ENCODE data around the gene SLC16A7.

Gene SLC16A7

GRCh38 chr12:59677857-59678256, 82.0 kb downstream of the SLC16A7 start:
- no peak for DNase-seq

- no peak for DNase-seq
Measured at GRCh38 chr12:59678759-59679411, 83.1 kb downstream of the SLC16A7 start.

GRCh38 chr12:59689776-59690175, 93.9 kb downstream of the SLC16A7 start:
- no peak for DNase-seq

- DNase-seq, result no peak
Measured at GRCh38 chr12:59695379-59695778, 99.5 kb downstream of the SLC16A7 start.

GRCh38 chr12:59698600-59698999, 102.8 kb downstream of the SLC16A7 start:
- DNase-seq, result no peak

- no peak for DNase-seq
Measured at GRCh38 chr12:59699421-59700152, 103.8 kb downstream of the SLC16A7 start.

GRCh38 chr12:59700153-59700450, 104.3 kb downstream of the SLC16A7 start:
- DNase-seq, result no peak

- DNase-seq, result no peak
Measured at GRCh38 chr12:59708064-59708463, 112.2 kb downstream of the SLC16A7 start.

GRCh38 chr12:59708484-59708883, 112.7 kb downstream of the SLC16A7 start:
- DNase-seq, result no peak

- no peak for DNase-seq
Measured at GRCh38 chr12:59710004-59710628, 114.3 kb downstream of the SLC16A7 start.

GRCh38 chr12:59710964-59711363, 115.1 kb downstream of the SLC16A7 start:
- DNase-seq, result no peak

- no peak for DNase-seq
Measured at GRCh38 chr12:59715434-59715833, 119.6 kb downstream of the SLC16A7 start.

- no peak for DNase-seq
Measured at GRCh38 chr12:59716043-59716442, 120.2 kb downstream of the SLC16A7 start.

GRCh38 chr12:59717436-59717835, 121.6 kb downstream of the SLC16A7 start:
- DNase-seq, result no peak

- DNase-seq, result no peak
Measured at GRCh38 chr12:59719701-59720100, 123.9 kb downstream of the SLC16A7 start.

- DNase-seq, result no peak
Measured at GRCh38 chr12:59723520-59723919, 127.7 kb downstream of the SLC16A7 start.

GRCh38 chr12:59724011-59724695, 128.3 kb downstream of the SLC16A7 start:
- DNase-seq, result no peak

- DNase-seq, result no peak
Measured at GRCh38 chr12:59733200-59733599, 137.4 kb downstream of the SLC16A7 start.

- no peak for DNase-seq
Measured at GRCh38 chr12:59734371-59734770, 138.5 kb downstream of the SLC16A7 start.

GRCh38 chr12:59735231-59735630, 139.4 kb downstream of the SLC16A7 start:
- DNase-seq, result no peak

GRCh38 chr12:59736359-59736758, 140.5 kb downstream of the SLC16A7 start:
- DNase-seq, result no peak

- no peak for DNase-seq
Measured at GRCh38 chr12:59736786-59737185, 141.0 kb downstream of the SLC16A7 start.

GRCh38 chr12:59737725-59738463, 142.1 kb downstream of the SLC16A7 start:
- DNase-seq, result no peak

Data from NCI-H1694 (cell line).